Breast epithelium (tissue), 3 donors: Measurements from ENCODE around the gene DNASE1L2.

ENCODE experiments used
- POLR2A ChIP-seq: fragments of 450-650 bp; IDR thresholded peaks from one replicate; pipeline ENCODE4 v1.6.1; 2016; ENCODE audit warnings: antibody characterized with exemption, mild to moderate bottlenecking, moderate library complexity
- TF ChIP-seq, protein P1 (sequence below), 3 donors: fragments of 450-650 bp; IDR thresholded peaks; one replicate each; pipeline ENCODE4 v1.5.1; 2016 to 2017; ENCODE audit warnings: antibody characterized with exemption in 3 of 3, mild to moderate bottlenecking in 3 of 3, moderate library complexity in 3 of 3

DNA sequence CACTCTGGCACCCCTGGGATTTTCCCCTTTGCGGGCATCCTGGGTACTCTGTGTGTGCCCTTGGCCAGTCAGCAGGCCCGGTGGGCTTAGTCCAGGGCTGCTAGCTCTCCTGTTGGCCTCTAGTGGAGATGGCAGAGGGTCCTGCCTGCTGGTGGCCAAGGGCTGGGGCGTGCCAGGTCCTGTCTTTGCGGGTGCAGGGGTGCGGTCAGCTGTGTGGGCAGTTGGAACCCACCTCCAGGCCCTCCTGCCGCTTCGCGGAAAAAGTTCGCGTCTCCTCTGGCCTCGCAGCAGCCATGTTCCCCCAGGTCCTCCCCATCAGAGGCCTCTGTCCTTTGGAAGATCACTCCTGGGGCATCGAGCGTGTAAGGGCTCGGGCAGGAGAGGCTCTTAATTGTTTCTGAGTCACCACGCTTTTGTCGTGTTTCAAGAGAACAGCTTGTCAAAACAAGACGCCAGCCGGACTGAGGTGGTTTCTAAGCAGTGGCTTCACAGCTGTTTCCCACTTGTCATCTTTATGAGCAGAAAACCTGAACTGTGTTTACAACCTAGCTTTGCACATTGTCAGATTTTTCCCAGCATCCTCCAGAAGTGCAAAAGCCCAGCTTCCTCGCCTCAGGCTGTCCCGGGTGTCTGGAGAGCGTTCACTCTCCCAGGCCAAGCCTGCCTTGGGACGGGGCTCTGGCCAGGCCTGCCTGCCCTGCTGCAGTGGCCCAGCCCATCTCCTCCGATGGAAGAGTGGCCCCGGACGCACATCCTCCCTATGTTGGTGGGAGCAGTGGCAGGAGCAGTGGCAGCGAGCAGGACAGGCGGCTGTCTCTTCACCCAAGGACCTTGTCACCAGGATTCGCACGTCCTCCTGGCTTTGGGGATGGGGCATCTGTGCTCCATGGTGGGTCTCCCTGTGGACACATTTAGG lies 5.0 kb upstream of the DNASE1L2 start:
- no peak for TF ChIP-seq POLR2A
- TF ChIP-seq, protein P1, sequence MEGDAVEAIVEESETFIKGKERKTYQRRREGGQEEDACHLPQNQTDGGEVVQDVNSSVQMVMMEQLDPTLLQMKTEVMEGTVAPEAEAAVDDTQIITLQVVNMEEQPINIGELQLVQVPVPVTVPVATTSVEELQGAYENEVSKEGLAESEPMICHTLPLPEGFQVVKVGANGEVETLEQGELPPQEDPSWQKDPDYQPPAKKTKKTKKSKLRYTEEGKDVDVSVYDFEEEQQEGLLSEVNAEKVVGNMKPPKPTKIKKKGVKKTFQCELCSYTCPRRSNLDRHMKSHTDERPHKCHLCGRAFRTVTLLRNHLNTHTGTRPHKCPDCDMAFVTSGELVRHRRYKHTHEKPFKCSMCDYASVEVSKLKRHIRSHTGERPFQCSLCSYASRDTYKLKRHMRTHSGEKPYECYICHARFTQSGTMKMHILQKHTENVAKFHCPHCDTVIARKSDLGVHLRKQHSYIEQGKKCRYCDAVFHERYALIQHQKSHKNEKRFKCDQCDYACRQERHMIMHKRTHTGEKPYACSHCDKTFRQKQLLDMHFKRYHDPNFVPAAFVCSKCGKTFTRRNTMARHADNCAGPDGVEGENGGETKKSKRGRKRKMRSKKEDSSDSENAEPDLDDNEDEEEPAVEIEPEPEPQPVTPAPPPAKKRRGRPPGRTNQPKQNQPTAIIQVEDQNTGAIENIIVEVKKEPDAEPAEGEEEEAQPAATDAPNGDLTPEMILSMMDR (IDR thresholded peaks at IDR 0.05) = no peak
